ENCODE measurements around the gene MYO3A.

GRCh38 chr10:26081459-26081858 lies 147.4 kb downstream of the MYO3A start:
- TF ChIP-seq CTCF (conservative IDR thresholded peaks at IDR 0.05; ENCODE audit: low read depth in 2 of 2) (no peak), CREB1 (CRISPR knock-in tag; IDR thresholded peaks at IDR 0.05; ENCODE audit: low read depth) (no peak), EZH2 (IDR thresholded peaks at IDR 0.05; ENCODE audit: low read depth, unreplicated experiment) (no peak), POLR2AphosphoS5 (IDR thresholded peaks at IDR 0.05; ENCODE audit: low read depth) (no peak), REST (IDR thresholded peaks at IDR 0.05; ENCODE audit: unreplicated experiment) (no peak), STAT1 (IDR thresholded peaks at IDR 0.05; ENCODE audit: unreplicated experiment) (no peak), ZNF114 (CRISPR knock-in tag; IDR thresholded peaks at IDR 0.05) (no peak), JUNB (IDR thresholded peaks at IDR 0.05; ENCODE audit: unreplicated experiment) (no peak), EZH2phosphoT487 (IDR thresholded peaks at IDR 0.05; ENCODE audit: unreplicated experiment) (no peak), ETS1 (IDR thresholded peaks at IDR 0.05) (no peak), ZNF331 (CRISPR knock-in tag; IDR thresholded peaks at IDR 0.05; ENCODE audit: low read depth) (no peak), NANOG (IDR thresholded peaks at IDR 0.05; ENCODE audit: borderline replicate concordance) (no peak), ZNF462 (CRISPR knock-in tag; IDR thresholded peaks at IDR 0.05) (no peak)
